HTERT RPE-1 (cell line): ENCODE data around the gene HKDC1.
"Not testable (repeated sequence)": the region's sequence is repeated elsewhere in the genome, so short reads cannot be mapped to it uniquely, and the experiment has no call there.

Experiments
- in situ Hi-C: fragments of 300-500 bp; cut with MboI; formaldehyde crosslinking; loops from 4 replicates; pipeline ENCODE4 v1.14.3; 2020; ENCODE audit warnings: low sequenced_read_pairs

The HKDC1 gene

DNA sequence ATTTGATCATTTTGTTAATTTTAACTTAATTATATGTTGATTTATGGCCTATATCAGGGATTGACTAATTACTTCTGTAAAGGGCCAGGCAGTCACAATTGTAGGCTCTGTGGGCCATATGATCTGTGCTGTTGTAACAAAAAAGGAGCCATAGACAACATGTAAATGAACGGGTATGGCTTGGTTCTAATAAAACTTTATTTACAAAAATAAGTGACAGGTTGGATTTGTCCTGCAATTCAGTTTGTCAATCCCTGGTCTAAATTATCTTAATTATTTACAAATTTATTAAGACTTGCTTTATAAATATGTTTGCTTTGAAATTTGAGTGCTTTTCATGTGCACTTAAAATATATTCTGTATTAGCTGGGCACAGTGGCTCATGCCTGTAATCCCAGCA lies 55.3 kb downstream of the HKDC1 start:
- in situ Hi-C loops, result no loop called here

DNA sequence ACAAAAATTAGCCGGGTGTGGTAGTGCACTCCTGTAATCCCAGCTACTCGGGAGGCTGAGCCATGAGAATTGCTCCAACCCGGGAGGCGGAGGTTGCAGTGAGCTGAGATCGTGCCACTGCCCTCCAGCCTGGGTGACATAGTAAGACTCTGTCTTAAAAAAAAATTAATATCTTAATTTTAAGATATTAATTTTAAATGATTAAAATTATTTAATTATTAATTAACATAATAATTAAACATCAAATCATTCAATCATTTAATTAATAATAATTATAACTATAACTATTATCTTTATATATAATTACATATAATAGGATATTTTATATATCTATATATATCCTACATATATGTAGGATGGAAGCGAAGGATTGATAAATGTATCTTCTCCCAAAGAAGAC lies 56.4 kb downstream of the HKDC1 start:
- in situ Hi-C loops, result no loop called here

DNA sequence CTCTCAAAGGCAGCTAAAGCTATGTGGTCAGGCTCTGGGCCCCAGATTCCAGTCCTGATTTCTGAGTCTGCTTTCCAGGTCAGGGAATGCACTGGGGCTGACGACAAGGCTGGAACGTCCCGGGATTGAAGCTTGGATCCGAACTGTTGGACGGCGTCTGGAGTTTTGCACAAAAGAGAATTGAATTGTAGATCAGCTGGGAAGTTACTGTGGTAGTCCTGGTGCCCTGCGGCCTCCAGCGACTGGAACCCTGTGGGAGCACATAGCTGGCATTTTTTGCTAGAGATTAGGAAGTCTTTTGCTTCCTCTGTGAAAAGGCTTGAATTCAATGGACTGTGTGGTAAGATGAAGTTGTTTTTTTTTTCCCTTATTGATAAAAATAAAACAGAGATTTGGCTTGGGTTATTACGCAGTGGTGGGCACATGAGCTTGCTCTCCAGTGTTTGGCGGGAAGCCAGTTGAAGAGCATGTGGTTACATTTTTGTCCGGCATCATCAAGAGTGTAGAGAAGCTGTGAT lies 58.4 kb downstream of the HKDC1 start, which contains the start of gene HK1:
Gene HK1, plus strand, starts transcription at position 51 of the 518 bp plus-strand sequence.
- in situ Hi-C loops, result no loop called here

DNA sequence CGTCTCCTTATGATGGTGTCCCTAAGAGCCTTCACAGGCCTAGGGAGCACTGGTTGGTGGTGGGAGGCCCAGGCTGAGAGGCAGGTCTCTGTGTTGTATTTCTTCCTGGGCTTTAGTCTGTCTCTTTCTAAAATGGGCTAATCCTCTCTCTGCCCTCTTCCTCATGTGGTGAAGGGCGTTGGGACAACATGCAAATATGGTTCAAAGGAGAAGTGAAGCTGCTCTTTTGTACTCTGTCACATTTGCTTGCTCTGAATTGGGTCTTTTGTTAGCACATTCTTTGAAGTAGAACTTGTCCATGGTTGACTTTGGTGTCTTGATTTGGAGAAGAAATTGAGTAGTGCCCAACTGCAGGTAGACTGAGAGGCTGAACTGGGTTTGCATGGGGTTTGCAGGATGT lies 59.0 kb downstream of the HKDC1 start:
- in situ Hi-C loops, result no loop called here

DNA sequence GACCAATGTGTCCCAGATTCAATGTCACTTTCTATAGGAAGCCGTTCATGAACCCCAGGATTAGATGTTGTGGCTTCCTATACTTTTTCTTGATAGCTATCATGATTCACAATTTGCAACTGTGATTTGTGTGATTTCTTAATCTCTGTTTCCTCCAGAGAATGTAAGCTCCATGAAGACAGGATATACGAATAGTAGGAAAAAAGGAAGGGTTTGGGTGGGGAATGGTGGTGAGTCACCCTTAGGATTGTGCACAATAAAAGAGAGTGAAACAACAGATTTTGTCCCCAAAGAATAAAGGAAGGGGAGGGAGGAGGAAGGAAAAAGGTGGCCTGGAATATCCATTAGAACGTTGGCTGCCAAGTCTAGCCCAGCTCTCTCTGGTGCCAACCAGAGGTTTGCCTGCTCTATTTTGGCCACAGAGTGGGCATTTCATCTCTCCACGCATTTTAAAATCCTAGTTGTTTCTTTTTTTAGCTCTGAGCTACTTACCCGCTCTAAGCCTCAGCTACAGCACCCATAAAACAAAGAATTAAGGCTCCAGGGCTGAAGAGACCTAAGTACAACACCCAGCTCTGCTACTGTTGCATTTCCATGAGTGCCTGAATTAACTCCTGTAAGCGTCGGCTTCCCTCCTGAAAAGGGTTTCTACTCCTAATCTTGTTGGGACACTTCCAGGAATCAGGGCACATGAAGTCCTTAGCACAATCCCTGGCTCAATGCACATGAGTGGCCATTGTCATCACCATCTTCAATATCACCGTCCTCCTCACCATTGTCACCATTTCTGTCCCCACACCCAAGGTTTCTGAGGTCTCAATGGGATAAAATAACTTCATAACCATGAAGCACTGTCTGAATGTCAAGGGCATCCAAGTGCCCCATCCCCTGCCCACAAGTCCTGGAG lies 61.6 kb downstream of the HKDC1 start:
- in situ Hi-C loops, result no loop called here

DNA sequence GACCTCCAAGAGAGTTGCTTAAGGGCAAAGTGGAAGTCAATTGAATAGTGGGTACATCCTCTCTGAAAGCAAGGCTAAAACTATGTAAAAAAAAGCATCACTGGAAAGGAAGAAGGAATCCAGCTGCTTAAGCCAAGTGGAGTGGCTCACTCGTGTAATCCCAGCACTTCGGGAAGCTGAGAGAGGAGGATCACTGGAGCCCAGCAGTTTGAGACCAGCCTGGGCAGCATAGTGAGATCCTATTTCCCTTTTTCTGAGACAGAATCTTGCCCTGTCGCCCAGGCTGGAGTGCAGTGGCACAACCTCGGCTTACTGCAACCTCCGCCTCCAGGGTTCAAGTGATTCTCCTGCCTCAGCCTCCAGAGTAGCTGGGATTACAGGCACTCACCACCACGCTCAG lies 64.3 kb downstream of the HKDC1 start:
- in situ Hi-C loops, result not testable (repeated sequence)

DNA sequence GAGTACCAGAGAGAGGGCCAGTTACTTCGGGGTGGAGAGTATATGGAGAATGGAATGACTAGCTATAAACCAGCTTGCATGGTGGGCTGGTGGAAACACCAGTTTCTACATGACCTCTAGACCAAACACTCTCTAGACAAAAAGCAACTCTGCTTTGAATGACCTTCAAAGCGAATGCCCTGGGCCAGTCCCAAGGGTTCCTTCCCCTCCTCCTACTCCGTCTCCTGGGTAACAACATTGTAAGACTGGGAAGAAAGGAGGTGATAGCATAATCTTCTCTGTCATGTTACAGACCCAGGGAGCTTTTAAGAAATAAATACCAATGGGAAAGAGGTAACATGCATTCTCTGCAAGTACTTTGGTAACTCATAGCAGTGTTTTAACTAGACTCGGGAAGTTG lies 65.6 kb downstream of the HKDC1 start:
- in situ Hi-C loops, result no loop called here

DNA sequence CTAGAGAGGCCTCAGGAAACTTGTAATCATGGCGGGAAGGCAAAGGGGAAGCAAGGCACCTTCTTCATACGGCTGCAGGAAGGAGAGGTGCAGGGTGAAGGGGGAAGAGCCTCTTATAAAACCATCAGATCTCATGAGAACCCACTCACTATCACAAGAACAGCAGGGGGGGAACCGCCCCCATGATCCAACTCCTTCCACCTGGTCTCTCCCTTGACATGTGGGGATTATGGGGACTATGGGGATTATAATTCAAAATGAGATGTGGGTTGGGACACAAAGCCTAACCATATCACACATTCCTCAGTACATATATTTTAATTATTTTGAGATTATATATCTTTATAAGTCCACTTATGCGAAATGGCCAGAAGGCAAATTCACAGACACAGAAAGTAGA lies 67.0 kb downstream of the HKDC1 start:
- in situ Hi-C loops, result no loop called here

DNA sequence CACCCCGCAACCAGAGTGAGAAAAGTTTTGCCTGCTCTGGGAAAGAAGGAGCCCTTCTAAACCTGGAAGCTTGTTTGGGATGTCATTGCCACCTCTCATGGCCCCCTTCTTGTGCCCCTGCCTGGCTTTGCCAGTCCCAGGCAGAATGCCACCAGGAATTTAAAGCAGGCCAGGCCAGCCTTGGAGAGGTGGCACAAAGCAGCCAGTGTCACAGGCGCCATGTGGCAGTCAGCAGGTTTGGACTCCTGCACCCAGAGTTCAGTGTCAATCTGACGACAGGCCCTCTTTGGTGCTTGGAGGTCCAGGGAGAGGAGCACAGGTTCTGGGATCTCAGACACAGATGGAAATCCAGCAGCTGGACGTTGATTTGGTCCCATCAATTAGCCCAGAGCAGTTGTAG lies 70.9 kb downstream of the HKDC1 start:
- in situ Hi-C loops, result no loop called here

DNA sequence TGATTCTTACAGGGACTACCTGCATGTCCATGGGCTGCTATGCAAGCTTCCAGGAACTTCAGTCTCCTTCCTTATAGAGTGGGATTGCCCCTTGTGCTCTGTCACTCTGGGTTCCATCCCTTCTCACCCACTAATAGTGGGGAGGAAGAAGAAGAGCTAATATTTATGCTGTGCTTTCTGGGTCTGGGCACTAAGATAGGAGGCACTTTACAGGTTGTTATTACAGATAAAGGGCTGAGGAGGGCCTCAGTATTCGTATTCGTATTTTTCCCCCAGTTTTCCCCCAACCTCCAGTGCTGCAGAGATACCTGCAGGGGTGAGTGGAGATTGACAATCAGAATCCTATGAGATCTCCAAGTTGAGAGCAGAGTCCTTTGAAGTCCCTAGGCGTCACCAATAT lies 72.3 kb downstream of the HKDC1 start:
- in situ Hi-C loops, result no loop called here

DNA sequence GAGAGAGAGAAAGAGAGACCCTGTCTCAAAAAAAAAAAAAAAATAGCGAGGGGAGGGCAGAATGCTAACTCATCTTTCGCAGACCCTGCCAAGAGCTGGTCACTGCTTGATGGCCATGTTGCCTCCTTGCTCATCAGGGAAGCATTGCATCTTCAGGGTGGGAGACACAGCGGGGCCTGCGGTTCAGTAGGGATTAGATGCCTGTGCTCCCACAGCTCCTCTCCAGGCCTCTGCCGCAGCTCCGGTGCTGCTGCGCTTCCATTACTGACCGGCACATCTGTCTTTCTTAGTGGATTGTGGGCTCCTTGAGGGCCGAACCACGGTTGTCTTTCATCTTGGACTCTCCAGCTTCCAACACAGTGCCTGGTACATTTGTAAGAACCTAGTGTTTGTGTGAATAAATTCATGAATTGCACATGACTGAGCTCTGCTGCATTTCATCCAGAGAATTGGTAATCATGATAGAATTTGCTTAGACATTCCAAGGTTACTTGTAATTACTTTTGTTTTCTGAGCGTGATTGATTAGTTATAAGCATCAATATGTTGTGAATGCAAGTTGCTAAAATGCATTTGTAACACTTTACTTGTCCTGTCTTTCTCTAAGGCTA lies 75.0 kb downstream of the HKDC1 start:
- in situ Hi-C loops, result no loop called here

DNA sequence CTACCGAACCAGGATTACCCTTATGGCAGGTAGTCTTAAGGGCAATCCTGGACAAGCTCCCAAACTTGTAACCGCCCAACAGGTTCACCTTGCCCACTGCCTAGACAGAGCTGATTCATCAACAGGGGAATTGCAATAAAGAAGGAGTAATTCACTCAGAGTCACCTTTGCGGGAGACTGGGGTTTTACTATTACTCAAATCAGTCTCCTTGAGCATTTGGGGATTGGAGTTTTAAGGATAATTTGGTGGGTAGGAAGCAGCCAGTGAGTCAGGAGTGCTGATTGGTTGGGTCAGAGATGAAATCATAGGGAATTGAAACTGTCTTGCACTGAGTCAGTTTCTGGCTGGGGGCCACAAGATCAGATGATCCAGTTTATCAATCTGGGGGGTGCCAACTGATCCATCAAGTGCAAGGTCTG lies 83.5 kb downstream of the HKDC1 start:
- in situ Hi-C loops, result no loop called here

DNA sequence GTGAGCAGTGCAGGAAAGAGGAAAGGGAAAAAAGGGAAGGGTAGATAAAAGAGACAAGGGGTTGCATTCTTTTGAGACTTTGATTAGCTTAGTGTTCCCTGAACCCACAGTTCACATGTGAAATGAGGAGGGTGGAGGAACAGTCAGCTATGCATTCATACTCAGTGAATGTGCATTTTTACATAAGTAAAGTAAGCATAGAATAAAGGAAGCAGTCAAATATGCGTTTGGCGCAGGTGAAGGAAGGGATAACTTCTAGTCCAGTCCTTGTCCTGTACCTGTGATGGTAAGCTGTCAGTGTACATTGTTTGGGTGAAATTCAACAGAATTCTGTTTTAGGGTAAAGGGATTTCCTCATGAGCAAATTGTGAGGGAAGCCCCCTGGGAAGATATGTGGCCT lies 86.3 kb downstream of the HKDC1 start:
- in situ Hi-C loops, result no loop called here

DNA sequence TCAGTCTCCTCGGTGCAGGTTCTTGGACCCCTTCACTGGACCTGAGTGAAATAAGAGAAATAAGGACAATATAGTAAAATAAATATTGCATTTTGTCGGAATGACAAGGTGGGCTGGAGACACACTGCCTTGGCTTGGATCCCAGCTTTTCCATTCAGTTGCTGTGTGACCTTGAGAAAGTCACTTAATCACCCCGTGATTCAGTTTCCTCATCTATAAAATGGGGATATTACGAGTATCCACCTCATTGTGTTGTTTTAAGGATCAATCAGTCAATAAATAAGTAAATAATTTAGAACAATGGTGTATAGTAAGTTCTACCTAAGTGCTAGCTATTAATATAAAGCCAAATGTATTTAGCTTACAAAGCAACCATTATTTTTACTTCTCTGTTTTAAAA lies 87.3 kb downstream of the HKDC1 start:
- in situ Hi-C loops, result no loop called here

DNA sequence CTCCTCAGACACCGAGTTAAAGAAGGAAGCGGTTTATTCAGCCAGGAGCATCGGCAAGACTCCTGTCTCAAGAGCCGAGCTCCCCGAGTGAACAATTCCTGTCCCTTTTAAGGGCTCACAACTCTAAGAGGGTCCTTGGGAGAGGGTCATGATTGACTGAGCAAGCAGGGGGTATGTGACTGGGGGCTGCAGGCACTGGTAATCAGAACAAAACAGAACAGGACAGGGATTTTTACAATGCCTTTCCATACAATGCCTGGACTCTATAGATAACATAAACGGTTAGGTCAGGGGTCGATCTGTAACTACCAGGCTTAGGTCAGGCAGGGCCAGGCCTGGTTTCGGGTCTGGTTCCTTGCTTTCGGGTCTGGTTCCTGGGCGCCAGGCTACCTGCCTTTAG lies 88.2 kb downstream of the HKDC1 start:
- in situ Hi-C loops, result not testable (repeated sequence)

DNA sequence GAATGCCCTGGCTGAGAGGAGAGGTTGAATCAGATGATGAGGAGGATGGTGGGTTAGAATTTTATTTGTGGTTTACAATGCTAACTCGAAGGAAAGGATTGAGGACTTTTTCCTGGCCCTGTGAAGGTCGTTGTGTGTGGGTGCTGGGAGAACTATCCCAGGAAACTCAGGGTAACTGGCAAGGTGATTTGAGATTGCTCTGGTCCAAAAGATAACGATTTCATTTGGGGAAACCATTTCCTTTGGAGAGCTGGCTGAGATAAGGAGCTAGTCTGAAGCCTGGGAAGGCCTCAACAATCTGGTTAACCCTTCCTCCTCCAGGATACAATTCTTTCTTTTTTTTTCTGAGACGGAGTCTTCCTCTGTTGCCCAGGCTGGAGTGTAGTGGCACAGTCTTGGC lies 91.2 kb downstream of the HKDC1 start:
- in situ Hi-C loops, result no loop called here

DNA sequence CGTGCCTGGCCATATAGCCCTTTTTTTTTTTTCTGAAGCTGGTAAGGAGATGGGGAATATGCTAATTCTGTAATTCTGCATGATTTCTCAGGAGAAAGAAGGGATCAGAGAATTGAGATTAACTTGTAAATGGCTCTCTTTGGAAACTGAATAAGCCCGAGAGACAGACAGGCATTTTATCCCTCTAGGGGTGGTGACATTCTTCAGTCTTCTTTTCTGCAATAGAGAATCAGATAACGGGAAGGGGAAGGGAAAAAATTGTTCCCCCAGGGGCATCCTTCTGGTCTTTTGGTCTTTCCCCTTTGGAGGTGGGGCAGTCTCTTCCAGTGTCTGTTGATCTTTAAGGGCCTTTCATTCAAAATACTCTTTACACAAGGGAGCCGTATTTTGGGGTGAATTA lies 92.4 kb downstream of the HKDC1 start:
- in situ Hi-C loops, result no loop called here

DNA sequence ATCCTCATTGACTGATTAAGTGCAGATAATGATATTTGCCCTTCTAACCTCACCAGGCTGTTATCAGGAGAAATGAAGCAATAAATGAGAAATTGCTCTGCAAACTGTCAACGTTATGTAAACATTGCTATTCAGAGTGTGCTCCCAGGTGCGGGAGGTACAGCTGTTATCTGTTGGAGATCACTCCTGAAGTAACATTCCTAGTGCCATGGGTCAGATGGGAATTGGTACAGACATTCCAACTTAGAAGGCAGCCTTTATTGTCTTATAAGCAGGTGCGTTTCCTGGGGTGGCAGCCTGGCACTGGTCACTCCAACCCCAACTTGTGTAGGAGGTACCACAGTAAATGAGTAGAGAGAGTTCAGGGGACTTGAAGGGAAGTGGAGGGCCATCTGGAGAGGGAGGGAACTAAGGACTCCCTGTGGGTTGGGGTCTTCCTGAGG lies 95.0 kb downstream of the HKDC1 start:
- in situ Hi-C loops, result no loop called here

DNA sequence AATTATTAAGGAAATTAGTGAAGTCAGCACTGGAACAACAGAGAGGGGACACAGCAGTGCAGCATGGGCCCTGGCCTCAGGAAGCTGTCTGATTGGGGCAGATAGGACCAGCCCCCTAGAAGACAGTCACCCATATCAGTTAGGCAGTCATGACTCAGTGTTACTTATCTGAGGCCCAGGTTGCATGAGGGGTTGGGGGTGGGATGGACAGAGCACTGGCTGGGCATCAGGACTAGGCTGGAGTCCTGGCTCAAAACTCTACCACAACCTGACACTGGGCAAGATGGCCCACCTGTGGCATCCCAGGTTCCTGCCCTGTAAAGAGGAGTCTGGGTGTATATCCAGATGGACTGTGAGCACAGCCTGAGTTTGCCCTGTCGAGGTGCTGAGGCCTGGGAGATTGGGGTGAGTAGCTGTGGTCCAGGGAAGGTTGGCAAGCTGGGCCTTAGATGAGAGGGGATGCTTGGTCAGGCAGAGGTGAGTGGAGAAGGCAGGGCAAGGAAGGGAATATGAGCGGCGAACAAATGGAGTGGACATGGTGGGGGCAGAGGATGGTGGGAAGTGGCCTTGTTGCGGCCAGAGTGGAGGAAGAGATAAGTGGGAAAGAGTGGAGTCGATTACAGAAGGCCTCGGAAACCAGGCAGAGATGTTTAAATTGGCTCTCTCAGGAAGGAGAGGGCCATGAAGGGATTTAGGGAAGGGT lies 95.6 kb downstream of the HKDC1 start:
- in situ Hi-C loops, result no loop called here

DNA sequence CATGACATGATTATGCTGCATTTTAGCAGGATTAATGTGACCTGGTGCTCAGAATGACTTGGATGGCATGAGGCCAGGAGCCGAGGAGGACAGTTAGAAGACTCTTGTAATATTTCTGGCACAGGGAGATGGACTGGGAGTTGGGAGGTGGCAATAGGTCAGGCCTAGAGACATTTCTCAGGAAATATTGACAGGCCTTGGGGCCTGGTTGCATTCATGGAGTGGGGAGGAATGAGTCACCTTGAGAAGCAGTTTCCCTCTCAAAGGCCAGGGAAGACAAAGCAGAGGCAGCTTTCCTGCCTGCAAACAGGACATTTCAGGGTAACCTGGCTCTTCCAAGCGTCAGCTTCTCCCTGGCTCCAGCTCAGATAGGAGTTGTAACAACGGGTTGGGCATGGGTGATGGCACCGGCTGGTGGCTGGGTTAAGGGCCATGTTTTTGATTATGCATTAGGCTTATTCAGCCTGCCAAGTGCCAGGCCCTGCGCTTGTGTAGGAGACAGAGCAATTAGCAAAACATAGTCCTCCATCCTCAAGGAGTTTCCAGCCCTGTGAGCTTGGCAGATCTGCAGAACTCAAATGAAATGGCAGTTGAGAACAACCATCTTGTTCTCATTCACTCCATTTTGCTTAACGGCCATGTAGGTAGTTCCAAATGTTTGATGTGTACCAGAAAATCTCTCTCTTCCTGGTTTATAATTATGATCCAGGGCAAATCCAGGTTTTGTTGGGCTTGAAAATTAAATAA lies 96.4 kb downstream of the HKDC1 start:
- in situ Hi-C loops, result no loop called here
